Measurements from ENCODE around the gene ALG14. TPM values are rescaled to one million over a fixed set of nuclear protein-coding genes. Genes with fewer than 3 reads are reported as not detected.
A peak's percentile ranks its signal among the peaks of the same experiment; 100 is the strongest.
"Not testable (repeated sequence)": the region's sequence is repeated elsewhere in the genome, so short reads cannot be mapped to it uniquely, and the experiment has no call there.

Gene ALG14
- total RNA-seq, 1 donor from 2014 or later: 1.6 TPM

GRCh38 chr1:95086949-95087533 is 14.3 kb upstream of the ALG14 start:
- peak; percentile 19 to 80 for DNase-seq (ENCODE audit: low read depth in 2 of 2)

DNA sequence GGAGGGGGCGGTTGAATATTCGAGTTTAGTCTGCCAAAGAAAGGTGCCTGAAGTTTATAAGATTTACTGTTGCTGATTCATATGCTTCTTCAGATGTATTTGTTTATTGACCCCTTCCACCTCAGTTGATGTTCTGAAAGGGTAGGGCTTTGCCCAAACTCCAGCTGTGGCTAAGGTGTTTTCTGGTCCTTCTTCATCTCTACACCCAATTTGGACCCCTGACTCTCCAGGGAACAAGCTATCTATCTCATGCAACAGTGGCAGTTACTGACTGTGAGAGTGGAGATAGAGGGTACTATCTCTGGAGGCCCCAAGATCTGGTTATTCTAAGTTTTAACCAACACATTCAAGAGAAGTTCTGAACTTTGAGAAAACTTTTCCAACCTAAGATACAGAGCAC is 12.6 kb upstream of the ALG14 start:
- DNase-seq (ENCODE audit: low read depth in 2 of 2): no peak

- peak; percentile 38 to 40 for DNase-seq (ENCODE audit: low read depth in 2 of 2)
These were observed 11.8 kb upstream of the ALG14 start for GRCh38 chr1:95084317-95085176.

- DNase-seq (ENCODE audit: low read depth in 2 of 2): no peak
These were observed 8.1 kb upstream of the ALG14 start for GRCh38 chr1:95080879-95081278.

- DNase-seq (ENCODE audit: low read depth in 2 of 2): no peak
These were observed 7.7 kb upstream of the ALG14 start for GRCh38 chr1:95080446-95080845.

DNA sequence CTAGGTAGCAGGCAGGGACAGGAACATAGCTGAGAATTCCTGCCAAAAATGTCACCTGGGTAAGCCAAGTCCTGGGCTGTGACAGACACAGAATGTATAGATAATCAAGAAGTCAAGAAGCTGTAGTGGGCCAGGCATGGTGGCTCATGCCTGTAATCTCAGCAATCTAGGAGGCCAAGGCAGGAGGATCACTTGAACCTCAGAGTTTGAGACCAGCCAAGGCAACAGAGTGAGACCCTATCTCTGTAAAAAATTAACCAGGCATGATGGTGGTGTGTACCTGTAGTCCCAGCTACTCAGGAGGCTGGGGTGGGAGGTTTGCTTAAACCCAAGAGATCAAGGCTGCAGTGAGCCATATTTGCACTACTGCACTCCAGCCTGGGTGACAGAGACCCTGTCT is 3.3 kb upstream of the ALG14 start:
- DNase-seq (ENCODE audit: low read depth in 2 of 2): no peak

DNA sequence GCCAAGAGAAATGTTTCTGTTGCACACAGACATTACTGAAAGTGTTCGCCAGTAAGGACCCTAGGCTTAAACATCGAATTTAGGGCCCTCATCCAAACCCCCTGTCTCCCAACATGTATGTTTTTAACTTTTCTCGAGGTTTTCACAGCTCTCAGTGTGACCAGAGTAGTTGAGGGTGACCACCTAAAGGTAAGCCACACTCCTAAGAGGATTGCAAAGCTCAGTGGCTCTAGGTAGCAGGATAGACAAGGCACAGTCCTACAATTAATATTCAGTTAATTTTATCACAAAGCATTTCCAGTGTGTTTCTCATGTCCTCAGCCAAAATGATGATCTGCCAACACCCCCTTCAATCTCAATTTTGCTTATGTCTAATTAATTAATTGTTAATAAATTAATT is 695 bp upstream of the ALG14 start:
- no peak for DNase-seq (ENCODE audit: low read depth in 2 of 2)

DNA sequence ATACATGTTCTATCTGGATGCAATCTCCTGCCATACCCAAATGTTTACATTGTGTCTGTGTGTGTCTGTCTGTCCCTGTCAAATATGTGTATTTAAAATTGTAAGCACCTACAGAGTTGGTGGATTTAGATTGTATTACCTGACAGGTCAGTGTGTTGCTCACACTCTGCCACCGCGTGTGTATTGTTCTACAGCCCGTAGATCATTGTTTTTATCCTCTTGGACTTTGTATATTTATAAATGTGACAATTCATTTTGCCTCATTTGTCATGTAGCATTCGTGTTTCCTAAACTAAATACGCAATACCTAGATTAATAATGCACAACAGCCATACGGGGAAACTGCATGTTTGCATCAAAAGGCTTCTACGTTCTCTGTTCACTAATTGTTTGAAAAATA is 634 bp downstream of the ALG14 start:
- no peak for DNase-seq (ENCODE audit: low read depth in 2 of 2)

- no peak for DNase-seq (ENCODE audit: low read depth in 2 of 2)
These were observed 1.2 kb downstream of the ALG14 start for GRCh38 chr1:95071539-95071938.

GRCh38 chr1:95069710-95070093 is 3.0 kb downstream of the ALG14 start:
- DNase-seq (ENCODE audit: low read depth in 2 of 2): no peak

- DNase-seq (ENCODE audit: low read depth in 2 of 2): no peak
These were observed 3.6 kb downstream of the ALG14 start for GRCh38 chr1:95068956-95069709.

GRCh38 chr1:95067568-95067967 is 5.2 kb downstream of the ALG14 start:
- no peak for DNase-seq (ENCODE audit: low read depth in 2 of 2)

DNA sequence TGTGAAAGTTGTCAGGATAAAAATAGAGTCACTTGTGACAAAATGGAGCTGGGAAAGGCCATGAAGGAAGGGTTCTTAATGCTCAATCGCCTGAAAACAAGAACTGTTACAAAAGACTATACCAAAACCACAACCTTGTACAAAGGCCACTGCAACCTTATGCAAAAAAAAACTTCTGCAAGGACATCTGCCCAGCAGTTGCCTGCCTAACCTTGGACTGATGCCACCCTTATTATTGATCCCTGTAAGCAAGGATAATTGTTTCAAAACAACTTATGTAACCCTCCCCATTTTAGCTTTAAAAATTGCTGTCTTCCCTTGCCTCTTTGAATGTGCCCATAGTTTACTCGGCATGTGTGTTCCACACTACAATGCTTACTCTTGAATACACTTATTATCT is 5.7 kb downstream of the ALG14 start:
- no peak for DNase-seq (ENCODE audit: low read depth in 2 of 2)

DNA sequence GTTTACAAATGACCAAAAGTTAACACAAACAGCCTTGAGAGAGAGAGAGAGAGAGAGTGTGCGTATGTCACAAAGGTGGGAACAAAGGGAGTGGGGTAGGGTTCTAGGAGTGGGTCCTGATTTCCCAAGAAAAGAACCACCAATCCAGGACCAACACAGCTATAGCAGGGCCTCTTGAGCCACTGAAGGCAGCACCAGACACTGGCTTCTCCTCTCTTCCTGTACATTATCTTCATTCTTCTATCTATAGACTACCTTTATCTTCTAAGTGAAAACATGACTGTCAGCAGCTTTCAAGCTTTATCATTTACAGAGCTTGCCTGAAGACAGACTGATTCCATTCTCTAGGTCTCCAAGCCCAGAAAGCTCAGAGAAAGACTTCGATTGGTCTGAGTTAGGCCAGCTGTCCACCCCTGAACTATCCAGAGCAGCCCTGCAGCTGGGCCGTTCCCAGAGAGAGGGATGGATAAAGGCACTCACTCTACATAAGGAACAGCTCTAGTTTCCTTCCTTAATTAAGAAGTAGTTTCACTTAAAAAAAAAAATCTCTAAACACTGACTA is 11.2 kb downstream of the ALG14 start:
- DNase-seq (ENCODE audit: low read depth in 2 of 2): no peak

DNA sequence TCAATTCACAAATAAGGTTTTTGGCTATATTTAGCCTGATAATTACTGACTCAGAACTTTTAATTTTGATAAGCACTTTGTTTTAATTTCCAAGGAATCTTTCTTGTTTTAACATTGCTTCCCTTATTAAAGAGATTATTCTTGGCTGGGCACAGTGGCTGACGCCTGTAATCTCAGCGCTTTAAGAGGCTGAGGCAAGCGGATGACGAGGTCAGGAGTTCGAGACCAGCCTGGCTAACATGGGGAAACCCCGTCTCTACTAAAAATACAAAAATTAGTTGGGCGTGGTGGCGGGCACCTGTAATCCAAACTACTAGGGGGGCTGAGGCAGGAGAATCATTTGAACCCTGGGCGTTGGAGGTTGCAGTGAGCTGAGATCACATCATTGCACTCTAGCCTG is 13.8 kb downstream of the ALG14 start:
- no peak for DNase-seq (ENCODE audit: low read depth in 2 of 2)

- DNase-seq (ENCODE audit: low read depth in 2 of 2): no peak
These were observed 15.4 kb downstream of the ALG14 start for GRCh38 chr1:95057351-95057750.

DNA sequence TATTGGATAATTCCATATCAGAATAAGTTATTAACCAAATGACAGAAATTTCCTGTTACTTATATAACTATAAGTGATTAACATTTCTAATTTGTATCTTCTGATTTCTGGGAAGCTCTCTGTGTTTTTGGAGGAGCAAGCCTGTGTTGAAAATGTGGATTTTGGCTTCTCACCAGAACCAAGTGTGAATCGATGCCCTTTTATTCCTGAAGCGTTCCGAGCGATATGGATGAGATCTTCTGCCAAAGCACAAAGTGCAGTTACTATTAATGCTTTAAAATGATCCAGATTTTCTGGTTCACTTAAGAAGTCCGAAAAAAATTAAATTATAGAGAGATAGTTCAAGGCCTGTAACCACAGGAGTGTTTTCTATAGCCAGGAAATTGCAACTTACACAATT is 22.8 kb downstream of the ALG14 start:
- DNase-seq (ENCODE audit: low read depth in 2 of 2): no peak

DNA sequence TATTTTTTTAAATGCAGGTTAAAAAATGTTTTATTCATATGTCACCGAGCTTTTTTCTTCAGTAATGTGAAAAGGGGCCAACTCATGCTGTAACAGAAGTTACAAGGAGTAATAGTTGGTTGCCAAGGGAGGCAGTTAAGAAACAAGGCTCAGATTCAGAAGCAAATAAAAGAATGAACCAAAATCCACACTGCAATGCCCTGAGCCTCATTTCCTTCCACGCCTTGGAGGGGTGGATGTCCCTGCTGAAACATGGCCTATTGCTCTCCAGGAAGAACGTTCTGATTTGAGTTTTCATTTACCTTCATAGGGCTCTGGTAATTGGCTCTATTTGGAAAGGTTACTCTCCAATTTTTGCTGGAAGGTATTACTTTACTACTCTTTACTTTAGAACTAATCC is 24.4 kb downstream of the ALG14 start:
- DNase-seq (ENCODE audit: low read depth in 2 of 2): no peak

DNA sequence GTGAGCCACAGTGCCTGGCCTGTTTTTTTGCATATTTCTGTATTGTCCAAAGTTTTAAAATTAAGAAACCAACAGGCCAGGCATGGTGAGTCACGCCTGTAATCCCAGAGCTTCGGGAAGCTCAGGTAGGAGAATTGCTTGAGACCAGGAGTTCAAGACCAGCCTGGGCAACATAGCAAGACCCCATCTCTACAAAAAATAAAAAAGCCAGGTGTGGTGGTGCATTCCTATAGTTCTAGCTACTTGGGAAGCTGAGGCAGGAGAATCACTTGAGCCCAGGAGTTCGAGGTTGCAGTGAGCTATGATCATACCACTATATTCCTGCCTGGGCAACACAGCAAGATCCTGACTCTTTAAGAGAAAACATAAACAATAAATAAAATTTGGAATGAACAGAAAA is 25.1 kb downstream of the ALG14 start:
- DNase-seq (ENCODE audit: low read depth in 2 of 2): not testable (repeated sequence)

GRCh38 chr1:95046359-95046758 is 26.4 kb downstream of the ALG14 start:
- no peak for DNase-seq (ENCODE audit: low read depth in 2 of 2)

DNA sequence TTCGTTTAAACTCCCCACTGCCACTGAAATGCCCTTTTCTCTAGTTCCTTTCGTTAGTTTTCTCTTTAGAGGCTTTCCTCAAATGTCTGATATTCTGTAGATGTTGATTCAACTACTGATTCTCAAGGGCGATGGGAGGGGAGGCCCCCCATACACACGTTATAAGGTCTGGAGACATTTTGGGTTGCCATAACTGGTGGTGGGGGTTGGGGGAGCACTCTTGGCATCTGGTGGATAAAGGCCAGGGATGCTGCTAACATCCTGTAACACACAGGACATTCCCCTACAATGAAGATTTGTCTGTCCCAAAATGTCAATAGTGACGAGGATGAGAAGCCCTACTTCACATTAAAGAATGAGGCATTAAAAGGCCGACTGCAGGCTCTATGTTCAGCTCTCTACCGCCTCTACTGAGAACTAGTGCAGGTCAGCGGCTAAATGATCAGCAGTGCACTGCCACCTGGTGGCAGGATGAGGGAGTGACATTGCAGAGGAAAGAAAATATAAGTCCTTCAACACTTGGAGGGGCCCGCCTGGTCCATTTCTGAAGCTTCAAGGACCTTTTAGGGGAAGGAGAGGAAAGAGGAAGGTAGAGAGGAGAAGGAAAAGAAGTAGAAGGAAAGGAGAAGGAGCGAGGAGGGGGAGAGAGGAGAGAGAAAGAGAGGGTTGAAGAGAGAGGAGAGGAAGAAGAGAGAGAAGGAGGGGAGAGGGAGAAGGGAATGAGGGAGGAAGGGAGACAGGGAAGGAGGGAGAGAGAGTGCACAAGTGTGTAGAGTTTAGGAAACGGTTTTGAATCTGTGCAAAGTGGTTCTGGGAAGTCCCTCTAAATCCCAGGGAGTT is 29.4 kb downstream of the ALG14 start:
- peak; percentile 89 to 90 for DNase-seq (ENCODE audit: low read depth in 2 of 2)

All from lung microvascular endothelial cell (primary cell).